ENCODE results near the gene CPTP.

DNA sequence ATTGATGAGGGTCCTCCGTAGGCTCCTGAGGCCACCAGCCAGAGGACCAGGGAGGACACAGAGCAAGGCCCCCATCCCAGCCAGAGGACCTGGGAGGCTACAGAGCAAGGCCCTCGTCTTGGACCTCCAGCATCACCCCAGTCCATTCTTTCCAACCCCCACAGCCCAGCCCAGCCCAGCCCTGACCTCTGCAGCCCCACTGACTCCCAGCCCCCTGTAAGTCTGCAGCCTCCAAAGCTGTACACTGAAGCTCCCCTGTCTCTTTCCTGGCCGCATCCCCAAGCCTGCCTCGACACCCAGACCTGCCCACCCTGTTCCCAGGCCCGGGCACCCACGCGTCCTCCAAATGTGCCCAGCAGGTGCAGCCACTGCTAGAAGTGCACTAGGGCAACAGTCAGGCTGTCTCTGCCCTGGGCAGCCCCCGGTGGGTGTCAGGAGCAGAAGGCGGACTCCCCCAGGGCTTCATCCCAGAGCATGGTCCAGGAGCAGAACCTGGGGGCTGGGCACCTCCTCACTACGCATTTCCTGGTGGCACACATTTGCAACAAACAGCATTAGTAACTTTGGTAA lies 22.5 kb downstream of the CPTP start:
- TF ChIP-seq, protein P1, sequence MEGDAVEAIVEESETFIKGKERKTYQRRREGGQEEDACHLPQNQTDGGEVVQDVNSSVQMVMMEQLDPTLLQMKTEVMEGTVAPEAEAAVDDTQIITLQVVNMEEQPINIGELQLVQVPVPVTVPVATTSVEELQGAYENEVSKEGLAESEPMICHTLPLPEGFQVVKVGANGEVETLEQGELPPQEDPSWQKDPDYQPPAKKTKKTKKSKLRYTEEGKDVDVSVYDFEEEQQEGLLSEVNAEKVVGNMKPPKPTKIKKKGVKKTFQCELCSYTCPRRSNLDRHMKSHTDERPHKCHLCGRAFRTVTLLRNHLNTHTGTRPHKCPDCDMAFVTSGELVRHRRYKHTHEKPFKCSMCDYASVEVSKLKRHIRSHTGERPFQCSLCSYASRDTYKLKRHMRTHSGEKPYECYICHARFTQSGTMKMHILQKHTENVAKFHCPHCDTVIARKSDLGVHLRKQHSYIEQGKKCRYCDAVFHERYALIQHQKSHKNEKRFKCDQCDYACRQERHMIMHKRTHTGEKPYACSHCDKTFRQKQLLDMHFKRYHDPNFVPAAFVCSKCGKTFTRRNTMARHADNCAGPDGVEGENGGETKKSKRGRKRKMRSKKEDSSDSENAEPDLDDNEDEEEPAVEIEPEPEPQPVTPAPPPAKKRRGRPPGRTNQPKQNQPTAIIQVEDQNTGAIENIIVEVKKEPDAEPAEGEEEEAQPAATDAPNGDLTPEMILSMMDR (IDR thresholded peaks at IDR 0.05), result no peak
- TF ChIP-seq EP300 (IDR thresholded peaks at IDR 0.05) (no peak), POLR2AphosphoS5 (IDR thresholded peaks at IDR 0.05) (no peak)

Measured in esophagus muscularis mucosa (tissue), 4 donors.